Lung (tissue), 12 donors: ENCODE results near the gene NKAIN4. TPM values are rescaled to one million over a fixed set of nuclear protein-coding genes. Genes with fewer than 3 reads are reported as not detected.

Source experiments
- ATAC-seq: fragments of 200-7000 bp; cut with Tn5 transposase; one replicate; pipeline ENCODE4 v1.9.1; 2020; ENCODE audit warnings: moderate number of reproducible peaks; ENCODE audit not compliant: insufficient read depth, low FRiP score
- DNase-seq, 3 donors: peaks; one replicate each; pipeline ENCODE4 v3.0.0-alpha.2; 2013 to 2017
- H3K27ac ChIP-seq, 2 donors: one replicate each; pipeline ENCODE4 v1.5.1; 2013; ENCODE audit warnings: mild to moderate bottlenecking in 2 of 2, moderate library complexity in 2 of 2, control low read depth in 1 of 2, inconsistent platforms in 1 of 2, low read depth in 1 of 2, low read length in 1 of 2
- H3K27me3 ChIP-seq, 3 donors: one replicate each; pipeline ENCODE4 v1.5.1; 2013; ENCODE audit warnings: low read length in 2 of 3; ENCODE audit not compliant: control insufficient read depth in 3 of 3, insufficient read depth in 3 of 3
- H3K36me3 ChIP-seq, 4 donors: one replicate each; pipeline ENCODE4 v1.5.1; 2013; ENCODE audit warnings: low read length in 4 of 4, mild to moderate bottlenecking in 1 of 4, moderate library complexity in 1 of 4; ENCODE audit not compliant: control insufficient read depth in 4 of 4, insufficient read depth in 4 of 4
- H3K4me1 ChIP-seq, 5 donors: one replicate each; pipeline ENCODE4 v1.5.1; 2013; ENCODE audit warnings: low read length in 5 of 5, mild to moderate bottlenecking in 2 of 5, moderate library complexity in 1 of 5; ENCODE audit not compliant: control insufficient read depth in 5 of 5, insufficient read depth in 5 of 5
- H3K4me3 ChIP-seq: one replicate; pipeline ENCODE4 v1.5.1; 2013; ENCODE audit warnings: mild to moderate bottlenecking, control low read depth, moderate library complexity
- H3K9ac ChIP-seq, 2 donors: one replicate each; pipeline ENCODE4 v1.5.1; 2013; ENCODE audit warnings: low read length in 2 of 2, control low read depth in 1 of 2; ENCODE audit not compliant: insufficient read depth in 1 of 2
- H3K9me3 ChIP-seq, 4 donors: one replicate each; pipeline ENCODE4 v1.5.1; 2013; ENCODE audit warnings: low read length in 3 of 4, mild to moderate bottlenecking in 1 of 4, moderate library complexity in 1 of 4; ENCODE audit not compliant: control insufficient read depth in 4 of 4, insufficient read depth in 3 of 4
- CTCF ChIP-seq: IDR thresholded peaks from 2 replicates; pipeline ENCODE4 v1.5.1; 2012; ENCODE audit warnings: mild to moderate bottlenecking; ENCODE audit errors: control extremely low read depth, extremely low read depth
- WGBS, 2 donors: extraction: QIAGEN DNeasy Blood & Tissue Kit; methylation state at CpG; one replicate each; pipeline ENCODE4 v1.1.7; 2013; 5-methylcytosine and 5-hydroxymethylcytosine counted together
- polyA plus RNA-seq, 2 donors: library from polyadenylated mRNA; stranded (reverse); fragments of 200-250 nt; gene quantifications; one replicate each; pipeline ENCODE4 v1.2.1, GENCODE V29; 2013
- total RNA-seq, 2 donors: library from RNA; depleted of rRNA in 1 of 2; stranded (reverse); fragments of >200 nt in 1 of 2; gene quantifications; one replicate each; pipeline ENCODE4 v1.2.1, GENCODE V29; 2014 to 2021
- donor health status: control.
- donor health status: control.
- donor health status: Bipolar disorder and iron deficiency.
- donor health status: healthy.
- donor health status: DM: yes; HTN: yes; CAD: no.

Gene NKAIN4
- total and polyA plus RNA-seq, 4 donors, result 0.10 to 1.7 TPM; not detected in 2

GRCh38 chr20:63273059-63273579, 18.9 kb upstream of the NKAIN4 start:
- H3K4me1 ChIP-seq, result peaks cover 0 to 43% (median 17%) of the 10 kb centered on the region in 5 donors
- peak overlapping the region in 1 of 2 donors; percentile 40 for H3K27ac ChIP-seq
- no peak for DNase-seq
- TF ChIP-seq CTCF, result no peak
- H3K9ac ChIP-seq, result peak overlapping the region; percentile 31 to 63
- peak overlapping the region; percentile 92 for H3K4me3 ChIP-seq
- ATAC-seq, result no peak
- peaks cover 0 to 24% (median 1%) of the 10 kb centered on the region in 4 donors for H3K36me3 ChIP-seq
- H3K9me3 ChIP-seq, result no peaks in the 10 kb centered on the region
- 0% methylated on average over 26 to 37 of the region's 37 CpGs for WGBS, 2 donors
- H3K27me3 ChIP-seq, result no peaks in the 10 kb centered on the region

GRCh38 chr20:63272105-63273058, 18.1 kb upstream of the NKAIN4 start, which contains the start of gene ARFGAP1:
Gene ARFGAP1 (plus strand): TSS chr20:63272813. CDS start chr20:63275581, 2,768 bp downstream.
- Histone ChIP-seq H3K9me3 (no peaks in the 10 kb centered on the region), H3K4me1 (peaks cover 0 to 48% (median 20%) of the 10 kb centered on the region in 5 donors), H3K27me3 (no peaks in the 10 kb centered on the region), H3K27ac (peak within 1 kb of the TSS in 1 of 2 donors; percentile 40), H3K9ac (peak within 1 kb of the TSS; percentile 55 to 63), H3K4me3 (peak within 1 kb of the TSS; percentile 92), H3K36me3 (peaks cover 0 to 16% (median 0%) of the 10 kb centered on the region in 4 donors)
- ATAC-seq, result peak; percentile 93
- peak; percentile 94 to 97 (median 94) for DNase-seq
- 1 to 2% methylated on average over 64 to 97 of the region's 97 CpGs for WGBS, 2 donors
- no peak for TF ChIP-seq CTCF

- H3K4me1 ChIP-seq, result peaks cover 0 to 55% (median 20%) of the 10 kb centered on the region in 5 donors
- no peaks in the 10 kb centered on the region for H3K27me3 ChIP-seq
- H3K27ac ChIP-seq, result no peak overlapping the region
- no peak for DNase-seq
- H3K36me3 ChIP-seq, result peaks cover 0 to 3% (median 0%) of the 10 kb centered on the region in 4 donors
- 83 to 86% methylated on average over 9 of the region's 9 CpGs for WGBS, 2 donors
- no peak overlapping the region for H3K4me3 ChIP-seq
- H3K9ac ChIP-seq, result no peak overlapping the region
- no peak for ATAC-seq
- no peak for TF ChIP-seq CTCF
- no peaks in the 10 kb centered on the region for H3K9me3 ChIP-seq
Observed at GRCh38 chr20:63270606-63271325, 16.5 kb upstream of the NKAIN4 start.
